WTC11 (cell line): Measurements from ENCODE around the gene FMR1NB. TPM values are rescaled to one million over a fixed set of nuclear protein-coding genes. Genes with fewer than 3 reads are reported as not detected.

ENCODE experiments used
- ATAC-seq: fragments of 200-7000 bp; cut with Tn5 transposase; 2 replicates; pipeline ENCODE4 v1.10.0; 2021; ENCODE audit warnings: mild to moderate bottlenecking, moderate library complexity
- CTCF ChIA-PET: fragments of 300-600 bp; sonication (Branson Sonifier 250); formaldehyde crosslinking; loops from one replicate; lab custom pipeline; 2021; ENCODE audit warnings: antibody characterized with exemption; lab: Charles Lee
- POLR2A ChIA-PET: fragments of 350-600 bp; sonication (Branson Sonifier 250); formaldehyde crosslinking; loops from one replicate; lab custom pipeline; 2021; ENCODE audit warnings: antibody characterized with exemption; lab: Charles Lee
- DNase-seq: peaks from one replicate; pipeline ENCODE4 v3.0.0; 2021; ENCODE audit warnings: low spot score
- H3K27ac Mint-ChIP-seq: 2 replicates; pipeline ENCODE4 v1.8.0; 2021; ENCODE audit warnings: mixed read lengths
- H3K27me3 Mint-ChIP-seq: 2 replicates; pipeline ENCODE4 v1.8.0; 2021; ENCODE audit warnings: low read depth, mild to moderate bottlenecking, moderate library complexity, mixed read lengths
- H3K36me3 Mint-ChIP-seq: 2 replicates; pipeline ENCODE4 v1.8.0; 2021; ENCODE audit warnings: mixed read lengths
- H3K4me1 Mint-ChIP-seq: 2 replicates; pipeline ENCODE4 v1.8.0; 2022; ENCODE audit warnings: mixed read lengths
- H3K4me3 Mint-ChIP-seq: 2 replicates; pipeline ENCODE4 v1.8.0; 2021; ENCODE audit warnings: mild to moderate bottlenecking, moderate library complexity, mixed read lengths
- H3K9me3 Mint-ChIP-seq: 2 replicates; pipeline ENCODE4 v1.8.0; 2021; ENCODE audit warnings: mixed read lengths
- CREB1 ChIP-seq: sonication (generic); formaldehyde crosslinking; IDR thresholded peaks from 2 replicates; pipeline ENCODE4 v1.8.0; 2023; ENCODE audit warnings: mild to moderate bottlenecking, missing genetic modification reagents
- ESRRA ChIP-seq: sonication (generic); formaldehyde crosslinking; IDR thresholded peaks from 2 replicates; pipeline ENCODE4 v1.8.1; 2022; ENCODE audit warnings: mild to moderate bottlenecking, missing genetic modification reagents, borderline replicate concordance
- JAZF1 ChIP-seq: fragments of 250-450 bp; sonication (Bioruptor Pico); IDR thresholded peaks from 2 replicates; pipeline ENCODE4 v1.9.0; 2021; ENCODE audit warnings: moderate library complexity, mild to moderate bottlenecking, inconsistent platforms
- JUN ChIP-seq: sonication (generic); formaldehyde crosslinking; IDR thresholded peaks from 2 replicates; pipeline ENCODE4 v1.8.0; 2023; ENCODE audit warnings: mild to moderate bottlenecking, missing genetic modification reagents
- NFATC4 ChIP-seq: fragments of 250-450 bp; sonication (Bioruptor Pico); IDR thresholded peaks from 2 replicates; pipeline ENCODE4 v1.9.0; 2021; ENCODE audit warnings: mild to moderate bottlenecking
- NFYB ChIP-seq: sonication (generic); formaldehyde crosslinking; conservative IDR thresholded peaks from 2 replicates; pipeline ENCODE4 v1.8.0; 2022; ENCODE audit warnings: low read depth, missing genetic modification reagents
- RELA ChIP-seq: sonication (generic); formaldehyde crosslinking; IDR thresholded peaks from 2 replicates; pipeline ENCODE4 v1.8.1; 2022; ENCODE audit warnings: missing genetic modification reagents, mild to moderate bottlenecking, borderline replicate concordance
- RORB ChIP-seq: fragments of 250-450 bp; sonication (Bioruptor Pico); IDR thresholded peaks from 2 replicates; pipeline ENCODE4 v1.9.0; 2021; ENCODE audit warnings: mild to moderate bottlenecking
- ZNF263 ChIP-seq: sonication (generic); formaldehyde crosslinking; IDR thresholded peaks from 2 replicates; pipeline ENCODE4 v1.8.1; 2022; ENCODE audit warnings: low read depth, mild to moderate bottlenecking, moderate library complexity, missing genetic modification reagents
- total RNA-seq: library from RNA; stranded (reverse); gene quantifications from 3 replicates; pipeline ENCODE4 v1.2.3, GENCODE V29; 2021
- TF ChIP-seq, protein P1 (sequence below): sonication (generic); formaldehyde crosslinking; IDR thresholded peaks from 2 replicates; pipeline ENCODE4 v1.8.0; 2022; ENCODE audit warnings: mild to moderate bottlenecking, missing genetic modification reagents
- TF ChIP-seq, protein P2 (sequence below): fragments of 250-450 bp; sonication (Bioruptor Pico); IDR thresholded peaks from 2 replicates; pipeline ENCODE4 v1.8.0; 2021; ENCODE audit warnings: mild to moderate bottlenecking
- TF ChIP-seq, protein P3 (sequence below): sonication (generic); formaldehyde crosslinking; IDR thresholded peaks from 2 replicates; pipeline ENCODE4 v1.8.0; 2023; ENCODE audit warnings: missing genetic modification reagents, mild to moderate bottlenecking, borderline replicate concordance
- TF ChIP-seq, protein P4 (sequence below): sonication (generic); formaldehyde crosslinking; IDR thresholded peaks from 2 replicates; pipeline ENCODE4 v1.8.1; 2023; ENCODE audit warnings: mild to moderate bottlenecking, missing genetic modification reagents
- TF ChIP-seq, protein P5 (sequence below): fragments of 200-600 bp; IDR thresholded peaks from 2 replicates; pipeline ENCODE4 v1.8.0; 2022; ENCODE audit warnings: antibody characterized with exemption

FMR1NB gene
- total RNA-seq, 1 experiment from 2014 or later: not detected

GRCh38 chrX:148043271-148043855 is 62.2 kb downstream of the FMR1NB start:
- TF ChIP-seq JAZF1: no peak
- TF ChIP-seq ZNF263 (CRISPR knock-in tag): no peak
- Mint-ChIP-seq H3K27me3 (no peaks in the 10 kb centered on the region; the same call in 1 of the 2 replicates), H3K4me1 (no peaks in the 10 kb centered on the region), H3K9me3 (no peaks in the 10 kb centered on the region), H3K27ac (no peak overlapping the region), H3K36me3 (no peaks in the 10 kb centered on the region), H3K4me3 (no peak overlapping the region)
- DNase-seq (no peak), ATAC-seq (no peak)
- ChIA-PET CTCF (no interaction called here), POLR2A (no interaction called here)

GRCh38 chrX:148047200-148047599 is 66.1 kb downstream of the FMR1NB start:
- Mint-ChIP-seq H3K9me3 (no peaks in the 10 kb centered on the region), H3K27me3 (no peaks in the 10 kb centered on the region), H3K27ac (no peak overlapping the region), H3K4me3 (no peak overlapping the region), H3K4me1 (no peaks in the 10 kb centered on the region), H3K36me3 (no peaks in the 10 kb centered on the region)
- DNase-seq (no peak), ATAC-seq (no peak)
- TF ChIP-seq ESRRA (CRISPR knock-in tag) (no peak), JUN (CRISPR knock-in tag) (no peak), ZNF263 (CRISPR knock-in tag) (no peak), RORB (CRISPR knock-in tag) (no peak), CREB1 (no peak), RELA (CRISPR knock-in tag) (no peak), NFYB (CRISPR knock-in tag) (no peak)
- TF ChIP-seq, protein P1, sequence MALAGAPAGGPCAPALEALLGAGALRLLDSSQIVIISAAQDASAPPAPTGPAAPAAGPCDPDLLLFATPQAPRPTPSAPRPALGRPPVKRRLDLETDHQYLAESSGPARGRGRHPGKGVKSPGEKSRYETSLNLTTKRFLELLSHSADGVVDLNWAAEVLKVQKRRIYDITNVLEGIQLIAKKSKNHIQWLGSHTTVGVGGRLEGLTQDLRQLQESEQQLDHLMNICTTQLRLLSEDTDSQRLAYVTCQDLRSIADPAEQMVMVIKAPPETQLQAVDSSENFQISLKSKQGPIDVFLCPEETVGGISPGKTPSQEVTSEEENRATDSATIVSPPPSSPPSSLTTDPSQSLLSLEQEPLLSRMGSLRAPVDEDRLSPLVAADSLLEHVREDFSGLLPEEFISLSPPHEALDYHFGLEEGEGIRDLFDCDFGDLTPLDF: no peak
- TF ChIP-seq, protein P2, sequence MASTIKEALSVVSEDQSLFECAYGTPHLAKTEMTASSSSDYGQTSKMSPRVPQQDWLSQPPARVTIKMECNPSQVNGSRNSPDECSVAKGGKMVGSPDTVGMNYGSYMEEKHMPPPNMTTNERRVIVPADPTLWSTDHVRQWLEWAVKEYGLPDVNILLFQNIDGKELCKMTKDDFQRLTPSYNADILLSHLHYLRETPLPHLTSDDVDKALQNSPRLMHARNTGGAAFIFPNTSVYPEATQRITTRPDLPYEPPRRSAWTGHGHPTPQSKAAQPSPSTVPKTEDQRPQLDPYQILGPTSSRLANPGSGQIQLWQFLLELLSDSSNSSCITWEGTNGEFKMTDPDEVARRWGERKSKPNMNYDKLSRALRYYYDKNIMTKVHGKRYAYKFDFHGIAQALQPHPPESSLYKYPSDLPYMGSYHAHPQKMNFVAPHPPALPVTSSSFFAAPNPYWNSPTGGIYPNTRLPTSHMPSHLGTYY (CRISPR knock-in tag): no peak
- TF ChIP-seq, protein P3, sequence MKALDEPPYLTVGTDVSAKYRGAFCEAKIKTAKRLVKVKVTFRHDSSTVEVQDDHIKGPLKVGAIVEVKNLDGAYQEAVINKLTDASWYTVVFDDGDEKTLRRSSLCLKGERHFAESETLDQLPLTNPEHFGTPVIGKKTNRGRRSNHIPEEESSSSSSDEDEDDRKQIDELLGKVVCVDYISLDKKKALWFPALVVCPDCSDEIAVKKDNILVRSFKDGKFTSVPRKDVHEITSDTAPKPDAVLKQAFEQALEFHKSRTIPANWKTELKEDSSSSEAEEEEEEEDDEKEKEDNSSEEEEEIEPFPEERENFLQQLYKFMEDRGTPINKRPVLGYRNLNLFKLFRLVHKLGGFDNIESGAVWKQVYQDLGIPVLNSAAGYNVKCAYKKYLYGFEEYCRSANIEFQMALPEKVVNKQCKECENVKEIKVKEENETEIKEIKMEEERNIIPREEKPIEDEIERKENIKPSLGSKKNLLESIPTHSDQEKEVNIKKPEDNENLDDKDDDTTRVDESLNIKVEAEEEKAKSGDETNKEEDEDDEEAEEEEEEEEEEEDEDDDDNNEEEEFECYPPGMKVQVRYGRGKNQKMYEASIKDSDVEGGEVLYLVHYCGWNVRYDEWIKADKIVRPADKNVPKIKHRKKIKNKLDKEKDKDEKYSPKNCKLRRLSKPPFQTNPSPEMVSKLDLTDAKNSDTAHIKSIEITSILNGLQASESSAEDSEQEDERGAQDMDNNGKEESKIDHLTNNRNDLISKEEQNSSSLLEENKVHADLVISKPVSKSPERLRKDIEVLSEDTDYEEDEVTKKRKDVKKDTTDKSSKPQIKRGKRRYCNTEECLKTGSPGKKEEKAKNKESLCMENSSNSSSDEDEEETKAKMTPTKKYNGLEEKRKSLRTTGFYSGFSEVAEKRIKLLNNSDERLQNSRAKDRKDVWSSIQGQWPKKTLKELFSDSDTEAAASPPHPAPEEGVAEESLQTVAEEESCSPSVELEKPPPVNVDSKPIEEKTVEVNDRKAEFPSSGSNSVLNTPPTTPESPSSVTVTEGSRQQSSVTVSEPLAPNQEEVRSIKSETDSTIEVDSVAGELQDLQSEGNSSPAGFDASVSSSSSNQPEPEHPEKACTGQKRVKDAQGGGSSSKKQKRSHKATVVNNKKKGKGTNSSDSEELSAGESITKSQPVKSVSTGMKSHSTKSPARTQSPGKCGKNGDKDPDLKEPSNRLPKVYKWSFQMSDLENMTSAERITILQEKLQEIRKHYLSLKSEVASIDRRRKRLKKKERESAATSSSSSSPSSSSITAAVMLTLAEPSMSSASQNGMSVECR (CRISPR knock-in tag): no peak
- TF ChIP-seq, protein P4, sequence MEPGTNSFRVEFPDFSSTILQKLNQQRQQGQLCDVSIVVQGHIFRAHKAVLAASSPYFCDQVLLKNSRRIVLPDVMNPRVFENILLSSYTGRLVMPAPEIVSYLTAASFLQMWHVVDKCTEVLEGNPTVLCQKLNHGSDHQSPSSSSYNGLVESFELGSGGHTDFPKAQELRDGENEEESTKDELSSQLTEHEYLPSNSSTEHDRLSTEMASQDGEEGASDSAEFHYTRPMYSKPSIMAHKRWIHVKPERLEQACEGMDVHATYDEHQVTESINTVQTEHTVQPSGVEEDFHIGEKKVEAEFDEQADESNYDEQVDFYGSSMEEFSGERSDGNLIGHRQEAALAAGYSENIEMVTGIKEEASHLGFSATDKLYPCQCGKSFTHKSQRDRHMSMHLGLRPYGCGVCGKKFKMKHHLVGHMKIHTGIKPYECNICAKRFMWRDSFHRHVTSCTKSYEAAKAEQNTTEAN: no peak
- POLR2A ChIA-PET: no interaction called here
- CTCF ChIA-PET: no interaction called here

DNA sequence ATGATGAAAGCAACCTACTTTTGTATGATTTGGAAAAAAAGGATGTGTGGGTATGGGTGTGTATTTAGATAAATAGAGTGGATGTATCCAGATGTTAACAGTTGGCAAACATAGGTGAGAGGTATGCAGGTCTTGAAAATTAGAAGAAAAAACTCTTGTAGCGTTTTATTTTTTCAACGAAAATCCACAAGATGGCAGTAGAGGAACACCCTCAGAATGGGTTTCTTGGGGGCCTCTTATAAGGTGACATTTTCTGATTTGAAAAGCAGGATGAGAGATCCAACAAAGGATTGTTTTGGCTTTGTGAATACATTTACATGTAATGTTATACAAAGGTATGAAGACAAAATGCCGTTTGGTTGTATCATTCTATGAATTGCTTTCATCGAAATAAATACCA is 68.3 kb downstream of the FMR1NB start:
- Mint-ChIP-seq H3K27me3 (no peaks in the 10 kb centered on the region), H3K9me3 (no peaks in the 10 kb centered on the region), H3K4me3 (no peak overlapping the region), H3K4me1 (no peaks in the 10 kb centered on the region), H3K27ac (no peak overlapping the region), H3K36me3 (no peaks in the 10 kb centered on the region)
- DNase-seq: no peak
- ChIA-PET CTCF (no interaction called here), POLR2A (no interaction called here)
- ATAC-seq: peak; percentile 50
- TF ChIP-seq, protein P5, sequence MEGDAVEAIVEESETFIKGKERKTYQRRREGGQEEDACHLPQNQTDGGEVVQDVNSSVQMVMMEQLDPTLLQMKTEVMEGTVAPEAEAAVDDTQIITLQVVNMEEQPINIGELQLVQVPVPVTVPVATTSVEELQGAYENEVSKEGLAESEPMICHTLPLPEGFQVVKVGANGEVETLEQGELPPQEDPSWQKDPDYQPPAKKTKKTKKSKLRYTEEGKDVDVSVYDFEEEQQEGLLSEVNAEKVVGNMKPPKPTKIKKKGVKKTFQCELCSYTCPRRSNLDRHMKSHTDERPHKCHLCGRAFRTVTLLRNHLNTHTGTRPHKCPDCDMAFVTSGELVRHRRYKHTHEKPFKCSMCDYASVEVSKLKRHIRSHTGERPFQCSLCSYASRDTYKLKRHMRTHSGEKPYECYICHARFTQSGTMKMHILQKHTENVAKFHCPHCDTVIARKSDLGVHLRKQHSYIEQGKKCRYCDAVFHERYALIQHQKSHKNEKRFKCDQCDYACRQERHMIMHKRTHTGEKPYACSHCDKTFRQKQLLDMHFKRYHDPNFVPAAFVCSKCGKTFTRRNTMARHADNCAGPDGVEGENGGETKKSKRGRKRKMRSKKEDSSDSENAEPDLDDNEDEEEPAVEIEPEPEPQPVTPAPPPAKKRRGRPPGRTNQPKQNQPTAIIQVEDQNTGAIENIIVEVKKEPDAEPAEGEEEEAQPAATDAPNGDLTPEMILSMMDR: 0 out of 2 replicates have a peak, but pooled peaks have one; percentile 15
- no peak for TF ChIP-seq NFATC4 (CRISPR knock-in tag)
